ENCODE results near the gene NNAT. TPM values are rescaled to one million over a fixed set of nuclear protein-coding genes. Genes with fewer than 3 reads are reported as not detected.
"Not testable (repeated sequence)": the region's sequence is repeated elsewhere in the genome, so short reads cannot be mapped to it uniquely, and the experiment has no call there.

The NNAT gene
- total RNA-seq (2014; rRNA removed; shearing (Covaris generic)) = not detected in 2 replicates

GRCh38 chr20:37521061-37521771 lies at the start of gene NNAT:
TSS of gene NNAT (plus strand) at chr20:37521250. CDS start at chr20:37521332, 82 bp downstream.
- no peak for DNase-seq (ENCODE audit: low read depth)

GRCh38 chr20:37471741-37472235 lies 49.3 kb upstream of the NNAT start:
- no peak for DNase-seq (ENCODE audit: low read depth)

- DNase-seq (ENCODE audit: low read depth) = not testable (repeated sequence)
Observed at GRCh38 chr20:37472435-37472834, 48.6 kb upstream of the NNAT start.

- no peak for DNase-seq (ENCODE audit: low read depth)
Observed at GRCh38 chr20:37473249-37474000, 47.6 kb upstream of the NNAT start.

GRCh38 chr20:37474386-37474785 lies 46.7 kb upstream of the NNAT start:
- no peak for DNase-seq (ENCODE audit: low read depth)

- DNase-seq (ENCODE audit: low read depth) = peak; percentile 15
Observed at GRCh38 chr20:37475252-37475651, 45.8 kb upstream of the NNAT start.

- DNase-seq (ENCODE audit: low read depth) = no peak
Observed at GRCh38 chr20:37477041-37477440, 44.0 kb upstream of the NNAT start.

GRCh38 chr20:37479266-37479665 lies 41.8 kb upstream of the NNAT start:
- no peak for DNase-seq (ENCODE audit: low read depth)

GRCh38 chr20:37479925-37480691 lies 40.9 kb upstream of the NNAT start:
- DNase-seq (ENCODE audit: low read depth) = no peak

GRCh38 chr20:37480919-37481318 lies 40.1 kb upstream of the NNAT start:
- no peak for DNase-seq (ENCODE audit: low read depth)

- DNase-seq (ENCODE audit: low read depth) = no peak
Observed at GRCh38 chr20:37481610-37482009, 39.4 kb upstream of the NNAT start.

- DNase-seq (ENCODE audit: low read depth) = no peak
Observed at GRCh38 chr20:37484331-37484730, 36.7 kb upstream of the NNAT start.

- not testable (repeated sequence) for DNase-seq (ENCODE audit: low read depth)
Observed at GRCh38 chr20:37486209-37486608, 34.8 kb upstream of the NNAT start.

GRCh38 chr20:37490663-37491350 lies 30.2 kb upstream of the NNAT start:
- DNase-seq (ENCODE audit: low read depth) = no peak

GRCh38 chr20:37492096-37492625 lies 28.9 kb upstream of the NNAT start:
- DNase-seq (ENCODE audit: low read depth) = no peak

GRCh38 chr20:37492945-37493344 lies 28.1 kb upstream of the NNAT start:
- DNase-seq (ENCODE audit: low read depth) = no peak

- DNase-seq (ENCODE audit: low read depth) = no peak
Observed at GRCh38 chr20:37494301-37494700, 26.7 kb upstream of the NNAT start.

GRCh38 chr20:37494796-37495195 lies 26.3 kb upstream of the NNAT start:
- DNase-seq (ENCODE audit: low read depth) = no peak

- DNase-seq (ENCODE audit: low read depth) = no peak
Observed at GRCh38 chr20:37498066-37498665, 22.9 kb upstream of the NNAT start.

- DNase-seq (ENCODE audit: low read depth) = no peak
Observed at GRCh38 chr20:37500311-37500710, 20.7 kb upstream of the NNAT start.

- no peak for DNase-seq (ENCODE audit: low read depth)
Observed at GRCh38 chr20:37501940-37502339, 19.1 kb upstream of the NNAT start.
